MM.1S (cell line): ENCODE measurements around the gene FAM83G.

Experiments used
- EZH2 ChIP-seq: fragments of 300-600 bp; sonication (generic); optimal IDR thresholded peaks from 2 replicates; pipeline ENCODE3; 2017; ENCODE audit warnings: low read depth, mild to moderate bottlenecking, antibody characterized with exemption, low read length, mixed read lengths
- EZH2phosphoT487 ChIP-seq: fragments of 300-600 bp; sonication (generic); IDR thresholded peaks from 2 replicates; pipeline ENCODE4 v1.6.1; 2018; ENCODE audit warnings: antibody characterized with exemption, low read length
- TF ChIP-seq, protein P1 (sequence below): fragments of 300-600 bp; sonication (generic); IDR thresholded peaks from 2 replicates; pipeline ENCODE4 v1.5.1; 2016; ENCODE audit warnings: antibody characterized with exemption, low read length, mixed read lengths

DNA sequence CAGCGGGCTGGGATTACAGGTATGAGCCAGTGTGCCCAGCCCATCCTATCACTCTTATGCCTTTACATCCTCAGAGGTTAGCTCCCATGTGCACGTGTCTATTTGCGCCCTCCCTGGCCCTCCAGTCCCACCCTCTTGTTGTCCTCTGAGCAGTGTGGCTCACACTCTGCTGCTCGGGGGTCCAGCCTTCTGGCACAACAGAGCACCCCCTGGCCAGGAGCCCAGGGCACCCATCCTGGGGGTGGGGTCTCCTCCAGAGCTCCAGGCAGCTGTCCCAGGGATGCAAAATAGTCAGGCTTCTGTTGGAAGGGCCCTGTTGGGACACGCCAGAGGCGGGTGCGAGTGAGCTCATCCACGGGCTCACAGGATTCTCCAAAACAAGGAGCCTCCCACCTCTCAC, 11.7 kb upstream of the FAM83G start:
- TF ChIP-seq, protein P1, sequence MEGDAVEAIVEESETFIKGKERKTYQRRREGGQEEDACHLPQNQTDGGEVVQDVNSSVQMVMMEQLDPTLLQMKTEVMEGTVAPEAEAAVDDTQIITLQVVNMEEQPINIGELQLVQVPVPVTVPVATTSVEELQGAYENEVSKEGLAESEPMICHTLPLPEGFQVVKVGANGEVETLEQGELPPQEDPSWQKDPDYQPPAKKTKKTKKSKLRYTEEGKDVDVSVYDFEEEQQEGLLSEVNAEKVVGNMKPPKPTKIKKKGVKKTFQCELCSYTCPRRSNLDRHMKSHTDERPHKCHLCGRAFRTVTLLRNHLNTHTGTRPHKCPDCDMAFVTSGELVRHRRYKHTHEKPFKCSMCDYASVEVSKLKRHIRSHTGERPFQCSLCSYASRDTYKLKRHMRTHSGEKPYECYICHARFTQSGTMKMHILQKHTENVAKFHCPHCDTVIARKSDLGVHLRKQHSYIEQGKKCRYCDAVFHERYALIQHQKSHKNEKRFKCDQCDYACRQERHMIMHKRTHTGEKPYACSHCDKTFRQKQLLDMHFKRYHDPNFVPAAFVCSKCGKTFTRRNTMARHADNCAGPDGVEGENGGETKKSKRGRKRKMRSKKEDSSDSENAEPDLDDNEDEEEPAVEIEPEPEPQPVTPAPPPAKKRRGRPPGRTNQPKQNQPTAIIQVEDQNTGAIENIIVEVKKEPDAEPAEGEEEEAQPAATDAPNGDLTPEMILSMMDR = no peak
- TF ChIP-seq EZH2 (no peak), EZH2phosphoT487 (no peak)
